IPS-15b (cell line): ENCODE data around the gene MBD3.
"Not testable (repeated sequence)": the region's sequence is repeated elsewhere in the genome, so short reads cannot be mapped to it uniquely, and the experiment has no call there.

Source experiments
- H3K27me3 ChIP-seq: one replicate; pipeline ENCODE4 v1.6.1; 2013; ENCODE audit warnings: low read length; ENCODE audit not compliant: control insufficient read depth, insufficient read depth
- H3K36me3 ChIP-seq: one replicate; pipeline ENCODE4 v1.6.1; 2013; ENCODE audit warnings: low read length; ENCODE audit not compliant: control insufficient read depth, insufficient read depth
- H3K4me1 ChIP-seq: one replicate; pipeline ENCODE4 v1.6.1; 2013; ENCODE audit warnings: mild to moderate bottlenecking, low read length; ENCODE audit not compliant: control insufficient read depth, insufficient read depth
- H3K4me3 ChIP-seq: one replicate; pipeline ENCODE4 v1.5.1; 2013; ENCODE audit warnings: low read depth, low read length
- H3K9ac ChIP-seq: one replicate; pipeline ENCODE4 v1.6.1; 2013; ENCODE audit warnings: low read depth, mild to moderate bottlenecking, low read length
- H3K9me3 ChIP-seq: one replicate; pipeline ENCODE4 v1.6.1; 2013; ENCODE audit warnings: mild to moderate bottlenecking, low read length; ENCODE audit not compliant: control insufficient read depth, insufficient read depth

Gene MBD3

GRCh38 chr19:1540365-1540925, 52.2 kb downstream of the MBD3 start:
- Histone ChIP-seq H3K4me3 (no peak overlapping the region), H3K4me1 (no peaks in the 10 kb centered on the region), H3K27me3 (no peaks in the 10 kb centered on the region), H3K9me3 (no peaks in the 10 kb centered on the region), H3K9ac (no peak overlapping the region), H3K36me3 (no peaks in the 10 kb centered on the region)

GRCh38 chr19:1539749-1540148, 52.9 kb downstream of the MBD3 start:
- not testable (repeated sequence) for H3K9ac ChIP-seq, H3K9me3 ChIP-seq, H3K27me3 ChIP-seq, H3K4me3 ChIP-seq, H3K36me3 ChIP-seq, H3K4me1 ChIP-seq

- Histone ChIP-seq H3K9me3 (no peaks in the 10 kb centered on the region), H3K27me3 (no peaks in the 10 kb centered on the region), H3K4me1 (no peaks in the 10 kb centered on the region), H3K36me3 (no peaks in the 10 kb centered on the region), H3K9ac (no peak overlapping the region), H3K4me3 (no peak overlapping the region)
Measured at GRCh38 chr19:1538978-1539377, 53.7 kb downstream of the MBD3 start.

- H3K27me3 ChIP-seq, H3K4me1 ChIP-seq, H3K36me3 ChIP-seq, H3K9me3 ChIP-seq, H3K4me3 ChIP-seq, H3K9ac ChIP-seq: not testable (repeated sequence)
Measured at GRCh38 chr19:1535699-1536098, 57.0 kb downstream of the MBD3 start.

- no peaks in the 10 kb centered on the region for H3K4me1 ChIP-seq
- no peak overlapping the region for H3K9ac ChIP-seq
- no peaks in the 10 kb centered on the region for H3K9me3 ChIP-seq
- H3K27me3 ChIP-seq: no peaks in the 10 kb centered on the region
- H3K36me3 ChIP-seq: no peaks in the 10 kb centered on the region
- H3K4me3 ChIP-seq: no peak overlapping the region
Measured at GRCh38 chr19:1534972-1535371, 57.7 kb downstream of the MBD3 start.

GRCh38 chr19:1533510-1534150, 59.0 kb downstream of the MBD3 start:
- no peak overlapping the region for H3K4me3 ChIP-seq
- H3K9me3 ChIP-seq: no peaks in the 10 kb centered on the region
- H3K9ac ChIP-seq: no peak overlapping the region
- no peaks in the 10 kb centered on the region for H3K4me1 ChIP-seq
- H3K36me3 ChIP-seq: no peaks in the 10 kb centered on the region
- no peaks in the 10 kb centered on the region for H3K27me3 ChIP-seq

- H3K9ac ChIP-seq: no peak overlapping the region
- H3K27me3 ChIP-seq: no peaks in the 10 kb centered on the region
- no peaks in the 10 kb centered on the region for H3K4me1 ChIP-seq
- no peak overlapping the region for H3K4me3 ChIP-seq
- H3K9me3 ChIP-seq: no peaks in the 10 kb centered on the region
- no peaks in the 10 kb centered on the region for H3K36me3 ChIP-seq
Measured at GRCh38 chr19:1532003-1532402, 60.7 kb downstream of the MBD3 start.

- no peaks in the 10 kb centered on the region for H3K4me1 ChIP-seq
- H3K36me3 ChIP-seq: no peaks in the 10 kb centered on the region
- no peaks in the 10 kb centered on the region for H3K27me3 ChIP-seq
- H3K4me3 ChIP-seq: no peak overlapping the region
- H3K9me3 ChIP-seq: no peaks in the 10 kb centered on the region
- H3K9ac ChIP-seq: no peak overlapping the region
Measured at GRCh38 chr19:1531587-1531986, 61.1 kb downstream of the MBD3 start.

GRCh38 chr19:1530856-1531255, 61.8 kb downstream of the MBD3 start:
- not testable (repeated sequence) for H3K27me3 ChIP-seq, H3K36me3 ChIP-seq, H3K9ac ChIP-seq, H3K4me3 ChIP-seq, H3K4me1 ChIP-seq, H3K9me3 ChIP-seq

GRCh38 chr19:1529430-1529816, 63.2 kb downstream of the MBD3 start:
- H3K4me1 ChIP-seq: no peaks in the 10 kb centered on the region
- no peak overlapping the region for H3K9ac ChIP-seq
- H3K36me3 ChIP-seq: no peaks in the 10 kb centered on the region
- H3K9me3 ChIP-seq: no peaks in the 10 kb centered on the region
- H3K27me3 ChIP-seq: peaks cover 9% of the 10 kb centered on the region
- no peak overlapping the region for H3K4me3 ChIP-seq

- peaks cover 11% of the 10 kb centered on the region for H3K27me3 ChIP-seq
- H3K36me3 ChIP-seq: no peaks in the 10 kb centered on the region
- no peaks in the 10 kb centered on the region for H3K9me3 ChIP-seq
Measured at GRCh38 chr19:1528596-1529429, 63.9 kb downstream of the MBD3 start.

More at GRCh38 chr19:1528596-1529429, 63.9 kb downstream of the MBD3 start:
- Histone ChIP-seq H3K4me1 (no peaks in the 10 kb centered on the region), H3K9ac (no peak overlapping the region), H3K4me3 (no peak overlapping the region)
